Mesenchymal stem cell (in vitro differentiated cells and primary cell): ENCODE measurements around the gene PLPPR4.

Source experiments
- DNase-seq: peaks from one replicate; pipeline ENCODE4 v3.0.0-alpha.2; 2013
- H2AFZ ChIP-seq: one replicate; pipeline ENCODE4 v1.6.1; 2013; ENCODE audit warnings: low read depth, mild to moderate bottlenecking, control low read depth, inconsistent platforms, low read length, moderate library complexity
- H2AK5ac ChIP-seq: 2 replicates; pipeline ENCODE4 v1.6.1; 2013; ENCODE audit warnings: low read length, moderate library complexity, mild to moderate bottlenecking, inconsistent platforms; ENCODE audit not compliant: severe bottlenecking
- H2BK120ac ChIP-seq: one replicate; pipeline ENCODE4 v1.6.1; 2013; ENCODE audit warnings: low read depth, mild to moderate bottlenecking, inconsistent platforms, low read length, moderate library complexity
- H2BK12ac ChIP-seq, 2 experiments: one replicate each; pipeline ENCODE4 v1.6.1; 2013; ENCODE audit warnings: inconsistent platforms in 2 of 2, low read length in 2 of 2, mild to moderate bottlenecking in 2 of 2, moderate library complexity in 2 of 2, control low read depth in 1 of 2
- H2BK15ac ChIP-seq: one replicate; pipeline ENCODE4 v1.6.1; 2013; ENCODE audit warnings: mild to moderate bottlenecking, low read depth, inconsistent platforms; ENCODE audit not compliant: poor library complexity, severe bottlenecking
- H2BK5ac ChIP-seq: 2 replicates; pipeline ENCODE4 v1.6.1; 2013; ENCODE audit warnings: low read depth, mild to moderate bottlenecking, low read length, control low read depth, inconsistent platforms; ENCODE audit not compliant: poor library complexity, severe bottlenecking
- H3K14ac ChIP-seq, 2 experiments: one replicate each; pipeline ENCODE4 v1.6.1; 2013; ENCODE audit warnings: inconsistent platforms in 2 of 2, low read length in 2 of 2, control low read depth in 1 of 2, mild to moderate bottlenecking in 1 of 2, moderate library complexity in 1 of 2
- H3K18ac ChIP-seq, 2 experiments: one replicate each; pipeline ENCODE4 v1.6.1; 2013; ENCODE audit warnings: inconsistent platforms in 2 of 2, low read length in 2 of 2, control low read depth in 1 of 2, low read depth in 1 of 2, mild to moderate bottlenecking in 1 of 2
- H3K23ac ChIP-seq, 2 experiments: one replicate each; pipeline ENCODE4 v1.6.1; 2013; ENCODE audit warnings: inconsistent platforms in 2 of 2, low read length in 2 of 2, mild to moderate bottlenecking in 2 of 2, moderate library complexity in 2 of 2, control low read depth in 1 of 2
- H3K27ac ChIP-seq: 2 replicates; pipeline ENCODE4 v1.5.1; 2013; ENCODE audit warnings: mild to moderate bottlenecking, moderate library complexity, low read length, control low read depth, inconsistent platforms; ENCODE audit not compliant: poor library complexity, severe bottlenecking
- H3K27me3 ChIP-seq, 2 experiments: 2 replicates each; pipeline versions ENCODE4 v1.6.1 to v1.7.0; 2013; ENCODE audit warnings: low read length in 2 of 2, mild to moderate bottlenecking in 2 of 2, moderate library complexity in 2 of 2, control low read depth in 1 of 2, inconsistent platforms in 1 of 2; ENCODE audit not compliant: control insufficient read depth in 1 of 2, insufficient read depth in 1 of 2
- H3K36me3 ChIP-seq, 2 experiments: 2 replicates each; pipeline versions ENCODE4 v1.6.1 to v1.7.0; 2013; ENCODE audit warnings: low read length in 2 of 2, control low read depth in 1 of 2, inconsistent platforms in 1 of 2, low read depth in 1 of 2, mild to moderate bottlenecking in 1 of 2; ENCODE audit not compliant: insufficient read depth in 2 of 2, control insufficient read depth in 1 of 2
- H3K4ac ChIP-seq, 2 experiments: one replicate each; pipeline ENCODE4 v1.6.1; 2013; ENCODE audit warnings: inconsistent platforms in 2 of 2, low read length in 2 of 2, mild to moderate bottlenecking in 2 of 2, moderate library complexity in 2 of 2, control low read depth in 1 of 2, low read depth in 1 of 2
- H3K4me1 ChIP-seq: 2 replicates; pipeline ENCODE4 v1.6.1; 2013; ENCODE audit warnings: low read depth, low read length, control low read depth; ENCODE audit not compliant: control insufficient read depth, insufficient read depth
- H3K4me2 ChIP-seq: 2 replicates; pipeline ENCODE4 v1.6.1; 2013; ENCODE audit warnings: low read length, mild to moderate bottlenecking, inconsistent platforms; ENCODE audit not compliant: poor library complexity, severe bottlenecking
- H3K4me3 ChIP-seq, 2 experiments: 2 replicates each; pipeline versions ENCODE4 v1.5.1 to v1.7.0; 2013; ENCODE audit warnings: low read length in 2 of 2, mild to moderate bottlenecking in 2 of 2, control low read depth in 1 of 2, low read depth in 1 of 2; ENCODE audit not compliant: insufficient read depth in 1 of 2
- H3K79me1 ChIP-seq: replicated peaks from 2 replicates; pipeline ENCODE4 v1.6.1; 2013; ENCODE audit warnings: mild to moderate bottlenecking, control low read depth, low read length, inconsistent platforms; ENCODE audit not compliant: poor library complexity, severe bottlenecking
- H3K9ac ChIP-seq: 2 replicates; pipeline ENCODE4 v1.7.0; 2013; ENCODE audit warnings: mild to moderate bottlenecking, low read length, moderate library complexity
- H3K9me3 ChIP-seq: 2 replicates; pipeline ENCODE4 v1.7.0; 2013; ENCODE audit warnings: mild to moderate bottlenecking, low read length; ENCODE audit not compliant: control insufficient read depth
- H4K8ac ChIP-seq: one replicate; pipeline ENCODE4 v1.6.1; 2013; ENCODE audit warnings: inconsistent platforms, mild to moderate bottlenecking, low read length, moderate library complexity
- H4K91ac ChIP-seq: one replicate; pipeline ENCODE4 v1.6.1; 2013; ENCODE audit warnings: mild to moderate bottlenecking, low read length, inconsistent platforms
- WGBS: methylation state at CpG from one replicate; pipeline ENCODE4 v1.1.7; 2013; ENCODE audit warnings: mixed read lengths; 5-methylcytosine and 5-hydroxymethylcytosine counted together

PLPPR4 gene

DNA sequence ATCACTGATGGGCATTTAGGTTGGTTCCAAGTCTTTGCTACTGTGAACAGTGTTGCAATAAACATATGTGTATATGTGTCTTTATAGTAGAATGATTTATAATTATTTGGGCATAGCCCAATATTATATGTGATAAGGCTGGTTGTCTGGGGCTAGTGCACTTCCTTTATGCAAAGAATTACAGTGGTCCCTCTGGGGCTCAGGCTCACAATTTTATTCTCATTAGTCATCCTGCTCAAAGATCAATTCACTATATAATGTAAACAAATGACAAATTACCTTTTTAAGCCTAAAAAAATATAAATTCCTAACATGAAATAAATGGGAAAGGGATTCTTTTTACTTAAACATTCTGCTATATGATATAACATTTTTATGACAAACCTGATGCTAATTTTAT lies 5.0 kb downstream of the PLPPR4 start:
- Histone ChIP-seq H3K18ac (no peak overlapping the region), H3K27me3 (peaks cover 6 to 11% of the 10 kb centered on the region in 2 experiments), H2BK12ac (no peak overlapping the region), H3K4me3 (no peak overlapping the region), H3K27ac (no peak overlapping the region), H2AK5ac (no peak overlapping the region), H3K23ac (no peak overlapping the region), H3K9me3 (peaks cover 16% of the 10 kb centered on the region), H3K4me2 (no peak overlapping the region), H2AFZ (no peak overlapping the region), H3K4ac (no peak overlapping the region), H4K8ac (no peak overlapping the region), H2BK15ac (no peak overlapping the region), H3K36me3 (no peaks in the 10 kb centered on the region), H2BK5ac (no peak overlapping the region), H3K9ac (no peak overlapping the region), H3K4me1 (peaks cover 6% of the 10 kb centered on the region), H3K14ac (no peak overlapping the region), H4K91ac (no peak overlapping the region), H3K79me1 (no peaks in the 10 kb centered on the region), H2BK120ac (no peak overlapping the region)
- no peak for DNase-seq

DNA sequence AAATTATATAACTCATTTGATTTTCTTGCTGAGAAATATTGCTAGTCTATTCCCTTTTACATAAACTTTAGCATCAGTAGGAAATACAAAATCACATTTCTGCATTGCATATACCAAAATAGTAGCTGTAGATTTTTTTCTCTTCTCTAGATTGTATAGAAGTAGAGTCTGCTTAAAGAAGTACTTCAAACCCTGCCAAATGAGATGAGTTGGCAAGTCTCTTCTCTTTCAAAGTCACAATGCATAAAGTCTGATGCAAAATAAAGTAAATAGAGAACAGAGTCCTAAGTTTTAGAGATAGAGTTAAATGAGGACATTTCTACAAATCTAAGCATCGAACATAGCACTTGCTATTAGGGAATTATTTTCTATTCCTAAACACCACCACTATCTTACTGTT lies 6.4 kb downstream of the PLPPR4 start:
- Histone ChIP-seq H3K23ac (no peak overlapping the region), H2BK5ac (no peak overlapping the region), H2BK12ac (no peak overlapping the region), H2AFZ (no peak overlapping the region), H3K14ac (no peak overlapping the region), H3K27me3 (peaks cover 0 to under 1% of the 10 kb centered on the region in 2 experiments), H3K27ac (no peak overlapping the region), H2BK15ac (no peak overlapping the region), H3K36me3 (no peaks in the 10 kb centered on the region), H3K18ac (no peak overlapping the region), H3K4me3 (no peak overlapping the region), H3K9ac (no peak overlapping the region), H3K9me3 (peaks cover 16% of the 10 kb centered on the region), H2BK120ac (no peak overlapping the region), H3K4ac (no peak overlapping the region), H3K4me2 (no peak overlapping the region), H3K4me1 (no peaks in the 10 kb centered on the region), H3K79me1 (no peaks in the 10 kb centered on the region), H4K91ac (no peak overlapping the region), H4K8ac (no peak overlapping the region), H2AK5ac (no peak overlapping the region)
- whole genome bisulfite sequencing = no CpG with 5 or more reads among the region's 1 CpG
- DNase-seq = no peak

DNA sequence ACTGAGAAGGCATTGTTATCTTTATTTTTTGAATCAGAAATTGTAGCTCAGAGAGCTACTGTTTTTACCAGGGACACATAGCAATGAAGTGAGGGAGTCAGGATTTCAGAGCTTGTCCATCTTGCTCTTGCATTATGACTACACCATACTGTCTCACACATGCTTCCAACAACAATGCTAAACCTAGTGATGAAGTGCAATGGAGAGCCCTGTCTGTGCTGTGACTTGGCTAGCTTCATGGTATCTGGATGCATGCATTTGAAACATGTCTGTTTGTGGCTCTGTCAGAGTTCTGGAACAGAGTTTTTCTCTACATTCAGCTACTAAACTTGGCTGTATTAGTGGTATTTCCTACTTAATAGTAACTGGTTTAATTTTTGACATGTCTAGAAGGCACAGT lies 7.0 kb downstream of the PLPPR4 start:
- H4K8ac ChIP-seq = no peak overlapping the region
- H3K36me3 ChIP-seq = no peaks in the 10 kb centered on the region
- no peak overlapping the region for H3K23ac ChIP-seq
- H3K27me3 ChIP-seq = no peaks in the 10 kb centered on the region
- no peak overlapping the region for H3K14ac ChIP-seq
- peaks cover 16% of the 10 kb centered on the region for H3K9me3 ChIP-seq
- no peak for DNase-seq
- H3K27ac ChIP-seq = no peak overlapping the region
- H2BK12ac ChIP-seq = no peak overlapping the region
- H3K79me1 ChIP-seq = no peaks in the 10 kb centered on the region
- no peak overlapping the region for H3K18ac ChIP-seq
- H3K4me3 ChIP-seq = no peak overlapping the region
- H3K4ac ChIP-seq = no peak overlapping the region
- H2BK120ac ChIP-seq = no peak overlapping the region
- no peak overlapping the region for H2AK5ac ChIP-seq
- H3K4me2 ChIP-seq = no peak overlapping the region
- H2BK15ac ChIP-seq = no peak overlapping the region
- no peak overlapping the region for H2BK5ac ChIP-seq
- H2AFZ ChIP-seq = no peak overlapping the region
- H4K91ac ChIP-seq = no peak overlapping the region
- no peaks in the 10 kb centered on the region for H3K4me1 ChIP-seq
- no peak overlapping the region for H3K9ac ChIP-seq

DNA sequence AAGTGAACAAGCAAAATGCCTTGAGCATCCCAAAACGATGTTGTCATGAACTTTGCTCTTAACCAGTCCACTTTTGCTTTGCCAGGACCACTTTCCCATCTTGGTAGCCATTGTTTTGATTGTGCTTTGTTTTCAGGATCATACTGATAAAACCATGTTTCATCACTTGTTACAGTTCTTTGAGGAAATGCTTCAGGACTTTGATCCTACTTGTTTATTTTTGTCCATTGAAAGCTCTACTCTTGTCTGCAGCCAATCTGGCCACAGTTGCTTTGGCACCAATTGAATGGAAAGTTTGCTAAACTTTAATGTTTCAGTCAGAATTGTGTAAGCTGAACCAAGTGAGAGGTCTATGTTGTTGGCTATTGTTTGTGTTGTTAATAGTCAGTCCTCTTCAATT lies 12.8 kb downstream of the PLPPR4 start:
- DNase-seq = no peak
- H2BK15ac ChIP-seq = no peak overlapping the region
- no peak overlapping the region for H2BK5ac ChIP-seq
- H4K8ac ChIP-seq = no peak overlapping the region
- H3K9me3 ChIP-seq = peaks cover 18% of the 10 kb centered on the region
- WGBS = 83% methylated on average over 1 of the region's 1 CpG
- H2BK12ac ChIP-seq = no peak overlapping the region
- H3K79me1 ChIP-seq = no peaks in the 10 kb centered on the region
- no peak overlapping the region for H3K27ac ChIP-seq
- no peak overlapping the region for H3K18ac ChIP-seq
- H3K4me1 ChIP-seq = no peaks in the 10 kb centered on the region
- no peaks in the 10 kb centered on the region for H3K27me3 ChIP-seq
- H3K14ac ChIP-seq = no peak overlapping the region
- no peak overlapping the region for H2AFZ ChIP-seq
- H3K4ac ChIP-seq = no peak overlapping the region
- H3K23ac ChIP-seq = no peak overlapping the region
- no peak overlapping the region for H2BK120ac ChIP-seq
- no peak overlapping the region for H3K4me2 ChIP-seq
- H4K91ac ChIP-seq = no peak overlapping the region
- no peaks in the 10 kb centered on the region for H3K36me3 ChIP-seq
- H3K9ac ChIP-seq = no peak overlapping the region
- H2AK5ac ChIP-seq = no peak overlapping the region
- H3K4me3 ChIP-seq = no peak overlapping the region
